Skin of body (tissue), 3 donors: ENCODE results near the gene WWOX. TPM values are rescaled to one million over a fixed set of nuclear protein-coding genes. Genes with fewer than 3 reads are reported as not detected.
"Not testable (repeated sequence)": the region's sequence is repeated elsewhere in the genome, so short reads cannot be mapped to it uniquely, and the experiment has no call there.

Source experiments
- DNase-seq: peaks from one replicate; lab custom pipeline; 2025; lab: John Stamatoyannopoulos, UW
- small RNA-seq: library from RNA; depleted of rRNA; stranded (forward); fragments of <200 nt; gene quantifications from one replicate; pipeline ENCODE3, GENCODE V24; 2014; ENCODE audit warnings: low replicate concordance
- total RNA-seq: library from RNA; depleted of rRNA; stranded (reverse); fragments of >200 nt; gene quantifications from one replicate; pipeline ENCODE4 v1.2.3, GENCODE V29; 2014

WWOX gene
- total RNA-seq, 1 donor from 2014 or later: 30.5 TPM

GRCh38 chr16:79217375-79218011, 1118.0 kb downstream of the WWOX start:
- no peak for DNase-seq

GRCh38 chr16:79218351-79218750, 1118.9 kb downstream of the WWOX start:
- DNase-seq: no peak

- not testable (repeated sequence) for DNase-seq
Measured at GRCh38 chr16:79225994-79226393, 1126.5 kb downstream of the WWOX start.

GRCh38 chr16:79229361-79229760, 1129.9 kb downstream of the WWOX start:
- DNase-seq: no peak

GRCh38 chr16:79245700-79246099, 1146.2 kb downstream of the WWOX start:
- DNase-seq: not testable (repeated sequence)

- DNase-seq: no peak
Measured at GRCh38 chr16:79247386-79247785, 1147.9 kb downstream of the WWOX start.

- DNase-seq: no peak
Measured at GRCh38 chr16:79248351-79248750, 1148.9 kb downstream of the WWOX start.

GRCh38 chr16:79250502-79251098, 1151.1 kb downstream of the WWOX start:
- DNase-seq: peak; percentile 12

- DNase-seq: no peak
Measured at GRCh38 chr16:79253100-79253631, 1153.7 kb downstream of the WWOX start.

- no peak for DNase-seq
Measured at GRCh38 chr16:79257953-79258490, 1158.6 kb downstream of the WWOX start.

GRCh38 chr16:79260890-79261289, 1161.4 kb downstream of the WWOX start:
- DNase-seq: not testable (repeated sequence)

- no peak for DNase-seq
Measured at GRCh38 chr16:79261481-79261940, 1162.1 kb downstream of the WWOX start.

GRCh38 chr16:79261944-79262552, 1162.6 kb downstream of the WWOX start:
- DNase-seq: no peak

Small RNA genes within 50 kb of the gene (small RNA-seq; reads per million reads assigned to genes)
- gene AC027279.3: not detected

Other genes with a start within 250 kb of the WWOX start
- gene CLEC3A, start 77.1 kb upstream of the WWOX start, total RNA-seq: not detected